Measurements from ENCODE around the gene NIPA2. TPM values are rescaled to one million over a fixed set of nuclear protein-coding genes. Genes with fewer than 3 reads are reported as not detected.

The NIPA2 gene
- total RNA-seq, 1 donor from 2014 or later, result 37.7 TPM

DNA sequence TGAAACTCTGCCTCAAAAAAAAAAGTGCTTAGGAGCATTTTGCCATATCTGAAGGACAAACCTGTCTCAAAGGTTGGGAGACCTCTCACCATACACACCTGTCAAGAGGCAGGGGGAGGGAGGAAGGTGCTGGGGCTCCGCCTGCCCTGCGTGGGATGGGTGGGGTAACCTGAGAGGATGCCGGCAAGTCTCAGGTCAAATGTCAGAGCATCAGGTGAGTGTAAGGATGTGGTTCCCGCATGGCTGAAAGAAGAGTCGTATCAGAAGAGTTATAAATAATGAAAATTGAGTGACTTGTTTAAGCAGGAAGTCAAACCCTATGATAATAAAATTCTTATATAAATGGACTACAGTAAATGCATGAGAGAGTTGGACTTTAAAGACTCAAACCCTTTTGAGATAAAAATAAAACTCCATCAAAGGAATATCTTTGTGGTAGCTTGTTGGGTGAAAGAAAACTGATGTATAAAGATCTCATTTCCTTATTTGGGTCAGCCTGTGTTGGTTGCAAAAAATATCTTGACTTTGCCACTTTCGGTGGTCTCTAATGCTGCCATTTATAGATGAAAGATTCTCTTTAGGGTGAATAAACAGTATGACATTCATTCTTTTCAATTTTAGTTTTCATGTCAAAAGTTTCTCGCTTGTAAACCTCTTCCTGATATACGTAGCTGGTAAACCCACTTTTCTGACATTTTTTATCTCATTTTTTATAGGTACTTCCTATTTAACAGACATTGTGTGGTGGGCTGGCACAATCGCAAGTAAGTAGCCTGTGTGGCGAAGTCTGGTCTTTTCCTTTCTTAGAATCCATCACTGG, 28.2 kb upstream of the NIPA2 start:
- no peak for DNase-seq (ENCODE audit: low spot score in 2 of 2, unreplicated experiment in 2 of 2)
- Mint-ChIP-seq H3K27me3 (ENCODE audit: low read depth) (no peaks in the 10 kb centered on the region), H3K9me3 (no peaks in the 10 kb centered on the region), H3K4me3 (no peak overlapping the region), H3K27ac (no peak overlapping the region), H3K4me1 (no peaks in the 10 kb centered on the region), H3K36me3 (no peaks in the 10 kb centered on the region)
- TF ChIP-seq, protein P1, sequence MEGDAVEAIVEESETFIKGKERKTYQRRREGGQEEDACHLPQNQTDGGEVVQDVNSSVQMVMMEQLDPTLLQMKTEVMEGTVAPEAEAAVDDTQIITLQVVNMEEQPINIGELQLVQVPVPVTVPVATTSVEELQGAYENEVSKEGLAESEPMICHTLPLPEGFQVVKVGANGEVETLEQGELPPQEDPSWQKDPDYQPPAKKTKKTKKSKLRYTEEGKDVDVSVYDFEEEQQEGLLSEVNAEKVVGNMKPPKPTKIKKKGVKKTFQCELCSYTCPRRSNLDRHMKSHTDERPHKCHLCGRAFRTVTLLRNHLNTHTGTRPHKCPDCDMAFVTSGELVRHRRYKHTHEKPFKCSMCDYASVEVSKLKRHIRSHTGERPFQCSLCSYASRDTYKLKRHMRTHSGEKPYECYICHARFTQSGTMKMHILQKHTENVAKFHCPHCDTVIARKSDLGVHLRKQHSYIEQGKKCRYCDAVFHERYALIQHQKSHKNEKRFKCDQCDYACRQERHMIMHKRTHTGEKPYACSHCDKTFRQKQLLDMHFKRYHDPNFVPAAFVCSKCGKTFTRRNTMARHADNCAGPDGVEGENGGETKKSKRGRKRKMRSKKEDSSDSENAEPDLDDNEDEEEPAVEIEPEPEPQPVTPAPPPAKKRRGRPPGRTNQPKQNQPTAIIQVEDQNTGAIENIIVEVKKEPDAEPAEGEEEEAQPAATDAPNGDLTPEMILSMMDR (IDR thresholded peaks at IDR 0.05; ENCODE audit: unreplicated experiment), result no peak

DNA sequence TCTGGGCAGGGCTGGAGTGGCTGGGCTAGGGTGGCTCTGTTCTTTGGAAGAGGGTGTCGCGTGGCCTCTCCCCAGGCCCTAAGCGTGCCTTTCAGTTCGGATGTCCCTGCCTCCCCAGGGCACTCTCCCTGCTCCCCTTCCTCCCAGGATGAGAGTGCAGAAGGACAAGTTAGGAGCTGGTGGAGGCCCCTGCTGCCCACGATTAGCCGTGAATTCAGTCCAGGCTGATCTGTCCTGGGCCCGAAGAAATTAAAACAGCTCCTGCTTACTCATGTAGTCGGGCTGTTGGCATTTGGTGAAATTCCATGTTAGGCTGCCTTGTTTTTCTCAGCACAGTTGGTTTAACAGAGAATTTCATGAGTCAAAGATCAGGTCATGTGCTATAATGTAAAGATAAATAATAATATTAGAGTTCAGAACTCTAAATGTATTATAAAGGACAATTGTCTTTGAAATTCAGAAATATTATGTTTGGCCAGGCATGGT, 27.6 kb upstream of the NIPA2 start:
- no peak for DNase-seq (ENCODE audit: low spot score in 2 of 2, unreplicated experiment in 2 of 2)
- peaks cover 1% of the 10 kb centered on the region for H3K36me3 Mint-ChIP-seq
- no peaks in the 10 kb centered on the region for H3K27me3 Mint-ChIP-seq (ENCODE audit: low read depth)
- no peaks in the 10 kb centered on the region for H3K4me1 Mint-ChIP-seq
- no peak overlapping the region for H3K27ac Mint-ChIP-seq
- H3K9me3 Mint-ChIP-seq, result no peaks in the 10 kb centered on the region
- TF ChIP-seq, protein P1 (IDR thresholded peaks at IDR 0.05; ENCODE audit: unreplicated experiment), result no peak
- no peak overlapping the region for H3K4me3 Mint-ChIP-seq

DNA sequence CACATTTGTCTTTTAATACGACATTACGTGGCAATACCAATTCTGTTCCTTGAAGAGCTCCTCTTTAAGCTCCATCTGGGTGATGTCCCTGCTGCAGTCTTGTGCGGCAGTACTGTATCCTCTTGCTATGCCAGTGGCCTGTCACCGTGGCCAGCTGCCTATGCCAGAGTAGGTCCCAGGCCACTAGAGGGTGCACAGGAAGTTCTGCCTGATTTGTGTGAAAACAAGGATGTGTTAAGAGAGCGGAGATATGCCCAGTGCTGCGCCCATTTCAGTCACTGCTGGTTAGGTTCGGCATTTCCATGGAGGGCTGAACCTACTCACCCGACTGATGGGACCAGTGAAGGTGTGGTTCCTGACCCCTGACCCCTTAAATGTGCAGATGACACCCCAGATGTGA, 26.8 kb upstream of the NIPA2 start:
- TF ChIP-seq, protein P1 (IDR thresholded peaks at IDR 0.05; ENCODE audit: unreplicated experiment), result no peak
- Mint-ChIP-seq H3K4me3 (no peak overlapping the region), H3K4me1 (no peaks in the 10 kb centered on the region), H3K27me3 (ENCODE audit: low read depth) (no peaks in the 10 kb centered on the region), H3K9me3 (no peaks in the 10 kb centered on the region), H3K27ac (no peak overlapping the region), H3K36me3 (peaks cover 2% of the 10 kb centered on the region)
- DNase-seq (ENCODE audit: low spot score in 2 of 2, unreplicated experiment in 2 of 2), result no peak

DNA sequence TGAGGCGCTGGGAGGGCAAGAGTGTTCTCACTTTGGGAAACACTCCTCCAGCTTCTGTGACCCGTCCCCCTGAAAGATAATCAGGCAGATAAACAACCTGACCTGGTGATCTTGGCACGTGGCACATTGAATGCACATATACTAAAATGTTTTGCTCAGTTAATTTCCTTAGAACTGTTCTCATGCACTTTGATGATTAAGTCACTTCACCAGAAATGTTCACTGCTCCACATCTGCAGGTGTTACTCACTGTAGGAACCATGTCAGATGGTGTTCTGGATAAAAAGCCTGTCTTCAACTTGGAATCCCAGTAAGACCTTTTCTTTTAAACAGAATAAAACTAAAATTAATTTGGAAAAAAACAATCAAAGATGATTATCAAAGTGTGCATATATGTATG, 24.6 kb upstream of the NIPA2 start:
- Mint-ChIP-seq H3K9me3 (no peaks in the 10 kb centered on the region), H3K4me3 (no peak overlapping the region), H3K27me3 (ENCODE audit: low read depth) (no peaks in the 10 kb centered on the region), H3K27ac (no peak overlapping the region), H3K36me3 (peaks cover 2% of the 10 kb centered on the region), H3K4me1 (no peaks in the 10 kb centered on the region)
- TF ChIP-seq, protein P1 (IDR thresholded peaks at IDR 0.05; ENCODE audit: unreplicated experiment), result no peak
- no peak for DNase-seq (ENCODE audit: low spot score in 2 of 2, unreplicated experiment in 2 of 2)

DNA sequence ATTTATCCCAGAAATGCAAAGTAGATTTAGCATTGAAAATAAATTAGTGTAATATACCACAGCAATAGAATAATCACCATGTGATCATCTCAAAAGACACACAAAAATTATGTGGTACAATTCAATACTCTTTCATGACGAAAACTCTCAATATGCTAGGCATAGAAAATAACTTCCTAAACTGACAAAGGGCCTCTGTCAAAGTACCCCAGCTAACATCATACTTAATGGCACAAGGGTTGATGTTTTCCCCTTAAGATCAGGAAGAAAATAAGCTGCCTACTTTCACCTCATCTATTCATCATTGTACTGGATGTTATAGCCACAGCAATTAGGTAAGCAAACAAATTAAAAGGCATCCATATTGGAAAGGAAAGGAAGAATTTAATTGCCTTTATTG, 22.7 kb upstream of the NIPA2 start:
- H3K27me3 Mint-ChIP-seq (ENCODE audit: low read depth), result no peaks in the 10 kb centered on the region
- no peak for DNase-seq (ENCODE audit: low spot score in 2 of 2, unreplicated experiment in 2 of 2)
- no peak overlapping the region for H3K4me3 Mint-ChIP-seq
- no peaks in the 10 kb centered on the region for H3K9me3 Mint-ChIP-seq
- H3K36me3 Mint-ChIP-seq, result peaks cover 2% of the 10 kb centered on the region
- no peak overlapping the region for H3K27ac Mint-ChIP-seq
- H3K4me1 Mint-ChIP-seq, result no peaks in the 10 kb centered on the region
- TF ChIP-seq, protein P1 (IDR thresholded peaks at IDR 0.05; ENCODE audit: unreplicated experiment), result no peak
